ENCODE data around the gene FUCA2. TPM values are rescaled to one million over a fixed set of nuclear protein-coding genes. Genes with fewer than 3 reads are reported as not detected.

FUCA2 gene
- total and polyA plus RNA-seq, 2 experiments from 2014 or later, result 31.8 to 33.4 TPM

GRCh38 chr6:143517447-143517773 lies 5.9 kb upstream of the FUCA2 start:
- Histone ChIP-seq H3K4me2 (no peak overlapping the region), H3K9me2 (ENCODE audit: insufficient read depth) (no peaks in the 10 kb centered on the region), H2AFZ (no peak overlapping the region), H4K20me1 (replicated peaks; ENCODE audit: insufficient read depth) (no peaks in the 10 kb centered on the region; the same call in 1 of the 2 replicates), H3K4me3 (no peak overlapping the region), H3K27me3 (ENCODE audit: insufficient read depth) (peaks cover 50% of the 10 kb centered on the region), H3F3A (replicated peaks; ENCODE audit: low read depth) (no peaks in the 10 kb centered on the region), H3K27ac (ENCODE audit: low read depth) (no peak overlapping the region), H3K79me2 (replicated peaks; ENCODE audit: insufficient read depth) (no peaks in the 10 kb centered on the region), H3K36me3 (ENCODE audit: insufficient read depth) (no peaks in the 10 kb centered on the region), H3K4me1 (ENCODE audit: insufficient read depth) (peaks cover 15% of the 10 kb centered on the region)
- peaks cover 23% of the 10 kb centered on the region for H3K27me3 Mint-ChIP-seq (ENCODE audit: insufficient read depth, low read depth, poor library complexity)
- no peak overlapping the region for H3K27ac Mint-ChIP-seq
- TF ChIP-seq NANOG (IDR thresholded peaks at IDR 0.05; ENCODE audit: borderline replicate concordance) (no peak), CREB1 (CRISPR knock-in tag; IDR thresholded peaks at IDR 0.05; ENCODE audit: low read depth) (no peak), JUNB (IDR thresholded peaks at IDR 0.05; ENCODE audit: unreplicated experiment) (no peak), ETS1 (IDR thresholded peaks at IDR 0.05) (no peak), EZH2 (IDR thresholded peaks at IDR 0.05; ENCODE audit: low read depth, unreplicated experiment) (no peak), EZH2phosphoT487 (IDR thresholded peaks at IDR 0.05; ENCODE audit: unreplicated experiment) (no peak), ZNF331 (CRISPR knock-in tag; IDR thresholded peaks at IDR 0.05; ENCODE audit: low read depth) (no peak), STAT1 (IDR thresholded peaks at IDR 0.05; ENCODE audit: unreplicated experiment) (no peak), POLR2AphosphoS5 (IDR thresholded peaks at IDR 0.05; ENCODE audit: low read depth) (no peak)
- TF ChIP-seq, protein P1, sequence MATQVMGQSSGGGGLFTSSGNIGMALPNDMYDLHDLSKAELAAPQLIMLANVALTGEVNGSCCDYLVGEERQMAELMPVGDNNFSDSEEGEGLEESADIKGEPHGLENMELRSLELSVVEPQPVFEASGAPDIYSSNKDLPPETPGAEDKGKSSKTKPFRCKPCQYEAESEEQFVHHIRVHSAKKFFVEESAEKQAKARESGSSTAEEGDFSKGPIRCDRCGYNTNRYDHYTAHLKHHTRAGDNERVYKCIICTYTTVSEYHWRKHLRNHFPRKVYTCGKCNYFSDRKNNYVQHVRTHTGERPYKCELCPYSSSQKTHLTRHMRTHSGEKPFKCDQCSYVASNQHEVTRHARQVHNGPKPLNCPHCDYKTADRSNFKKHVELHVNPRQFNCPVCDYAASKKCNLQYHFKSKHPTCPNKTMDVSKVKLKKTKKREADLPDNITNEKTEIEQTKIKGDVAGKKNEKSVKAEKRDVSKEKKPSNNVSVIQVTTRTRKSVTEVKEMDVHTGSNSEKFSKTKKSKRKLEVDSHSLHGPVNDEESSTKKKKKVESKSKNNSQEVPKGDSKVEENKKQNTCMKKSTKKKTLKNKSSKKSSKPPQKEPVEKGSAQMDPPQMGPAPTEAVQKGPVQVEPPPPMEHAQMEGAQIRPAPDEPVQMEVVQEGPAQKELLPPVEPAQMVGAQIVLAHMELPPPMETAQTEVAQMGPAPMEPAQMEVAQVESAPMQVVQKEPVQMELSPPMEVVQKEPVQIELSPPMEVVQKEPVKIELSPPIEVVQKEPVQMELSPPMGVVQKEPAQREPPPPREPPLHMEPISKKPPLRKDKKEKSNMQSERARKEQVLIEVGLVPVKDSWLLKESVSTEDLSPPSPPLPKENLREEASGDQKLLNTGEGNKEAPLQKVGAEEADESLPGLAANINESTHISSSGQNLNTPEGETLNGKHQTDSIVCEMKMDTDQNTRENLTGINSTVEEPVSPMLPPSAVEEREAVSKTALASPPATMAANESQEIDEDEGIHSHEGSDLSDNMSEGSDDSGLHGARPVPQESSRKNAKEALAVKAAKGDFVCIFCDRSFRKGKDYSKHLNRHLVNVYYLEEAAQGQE (IDR thresholded peaks at IDR 0.05; ENCODE audit: unreplicated experiment), result no peak
- TF ChIP-seq, protein P2, sequence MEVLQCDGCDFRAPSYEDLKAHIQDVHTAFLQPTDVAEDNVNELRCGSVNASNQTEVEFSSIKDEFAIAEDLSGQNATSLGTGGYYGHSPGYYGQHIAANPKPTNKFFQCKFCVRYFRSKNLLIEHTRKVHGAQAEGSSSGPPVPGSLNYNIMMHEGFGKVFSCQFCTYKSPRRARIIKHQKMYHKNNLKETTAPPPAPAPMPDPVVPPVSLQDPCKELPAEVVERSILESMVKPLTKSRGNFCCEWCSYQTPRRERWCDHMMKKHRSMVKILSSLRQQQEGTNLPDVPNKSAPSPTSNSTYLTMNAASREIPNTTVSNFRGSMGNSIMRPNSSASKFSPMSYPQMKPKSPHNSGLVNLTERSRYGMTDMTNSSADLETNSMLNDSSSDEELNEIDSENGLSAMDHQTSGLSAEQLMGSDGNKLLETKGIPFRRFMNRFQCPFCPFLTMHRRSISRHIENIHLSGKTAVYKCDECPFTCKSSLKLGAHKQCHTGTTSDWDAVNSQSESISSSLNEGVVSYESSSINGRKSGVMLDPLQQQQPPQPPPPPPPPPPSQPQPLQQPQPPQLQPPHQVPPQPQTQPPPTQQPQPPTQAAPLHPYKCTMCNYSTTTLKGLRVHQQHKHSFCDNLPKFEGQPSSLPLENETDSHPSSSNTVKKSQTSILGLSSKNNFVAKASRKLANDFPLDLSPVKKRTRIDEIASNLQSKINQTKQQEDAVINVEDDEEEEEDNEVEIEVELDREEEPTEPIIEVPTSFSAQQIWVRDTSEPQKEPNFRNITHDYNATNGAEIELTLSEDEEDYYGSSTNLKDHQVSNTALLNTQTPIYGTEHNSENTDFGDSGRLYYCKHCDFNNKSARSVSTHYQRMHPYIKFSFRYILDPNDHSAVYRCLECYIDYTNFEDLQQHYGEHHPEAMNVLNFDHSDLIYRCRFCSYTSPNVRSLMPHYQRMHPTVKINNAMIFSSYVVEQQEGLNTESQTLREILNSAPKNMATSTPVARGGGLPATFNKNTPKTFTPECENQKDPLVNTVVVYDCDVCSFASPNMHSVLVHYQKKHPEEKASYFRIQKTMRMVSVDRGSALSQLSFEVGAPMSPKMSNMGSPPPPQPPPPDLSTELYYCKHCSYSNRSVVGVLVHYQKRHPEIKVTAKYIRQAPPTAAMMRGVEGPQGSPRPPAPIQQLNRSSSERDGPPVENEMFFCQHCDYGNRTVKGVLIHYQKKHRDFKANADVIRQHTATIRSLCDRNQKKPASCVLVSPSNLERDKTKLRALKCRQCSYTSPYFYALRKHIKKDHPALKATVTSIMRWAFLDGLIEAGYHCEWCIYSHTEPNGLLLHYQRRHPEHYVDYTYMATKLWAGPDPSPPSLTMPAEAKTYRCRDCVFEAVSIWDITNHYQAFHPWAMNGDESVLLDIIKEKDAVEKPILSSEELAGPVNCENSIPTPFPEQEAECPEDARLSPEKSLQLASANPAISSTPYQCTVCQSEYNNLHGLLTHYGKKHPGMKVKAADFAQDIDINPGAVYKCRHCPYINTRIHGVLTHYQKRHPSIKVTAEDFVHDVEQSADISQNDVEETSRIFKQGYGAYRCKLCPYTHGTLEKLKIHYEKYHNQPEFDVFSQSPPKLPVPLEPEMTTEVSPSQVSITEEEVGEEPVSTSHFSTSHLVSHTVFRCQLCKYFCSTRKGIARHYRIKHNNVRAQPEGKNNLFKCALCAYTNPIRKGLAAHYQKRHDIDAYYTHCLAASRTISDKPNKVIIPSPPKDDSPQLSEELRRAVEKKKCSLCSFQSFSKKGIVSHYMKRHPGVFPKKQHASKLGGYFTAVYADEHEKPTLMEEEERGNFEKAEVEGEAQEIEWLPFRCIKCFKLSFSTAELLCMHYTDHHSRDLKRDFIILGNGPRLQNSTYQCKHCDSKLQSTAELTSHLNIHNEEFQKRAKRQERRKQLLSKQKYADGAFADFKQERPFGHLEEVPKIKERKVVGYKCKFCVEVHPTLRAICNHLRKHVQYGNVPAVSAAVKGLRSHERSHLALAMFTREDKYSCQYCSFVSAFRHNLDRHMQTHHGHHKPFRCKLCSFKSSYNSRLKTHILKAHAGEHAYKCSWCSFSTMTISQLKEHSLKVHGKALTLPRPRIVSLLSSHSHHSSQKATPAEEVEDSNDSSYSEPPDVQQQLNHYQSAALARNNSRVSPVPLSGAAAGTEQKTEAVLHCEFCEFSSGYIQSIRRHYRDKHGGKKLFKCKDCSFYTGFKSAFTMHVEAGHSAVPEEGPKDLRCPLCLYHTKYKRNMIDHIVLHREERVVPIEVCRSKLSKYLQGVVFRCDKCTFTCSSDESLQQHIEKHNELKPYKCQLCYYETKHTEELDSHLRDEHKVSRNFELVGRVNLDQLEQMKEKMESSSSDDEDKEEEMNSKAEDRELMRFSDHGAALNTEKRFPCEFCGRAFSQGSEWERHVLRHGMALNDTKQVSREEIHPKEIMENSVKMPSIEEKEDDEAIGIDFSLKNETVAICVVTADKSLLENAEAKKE (CRISPR knock-in tag; IDR thresholded peaks at IDR 0.05), result no peak
- TF ChIP-seq, protein P3, sequence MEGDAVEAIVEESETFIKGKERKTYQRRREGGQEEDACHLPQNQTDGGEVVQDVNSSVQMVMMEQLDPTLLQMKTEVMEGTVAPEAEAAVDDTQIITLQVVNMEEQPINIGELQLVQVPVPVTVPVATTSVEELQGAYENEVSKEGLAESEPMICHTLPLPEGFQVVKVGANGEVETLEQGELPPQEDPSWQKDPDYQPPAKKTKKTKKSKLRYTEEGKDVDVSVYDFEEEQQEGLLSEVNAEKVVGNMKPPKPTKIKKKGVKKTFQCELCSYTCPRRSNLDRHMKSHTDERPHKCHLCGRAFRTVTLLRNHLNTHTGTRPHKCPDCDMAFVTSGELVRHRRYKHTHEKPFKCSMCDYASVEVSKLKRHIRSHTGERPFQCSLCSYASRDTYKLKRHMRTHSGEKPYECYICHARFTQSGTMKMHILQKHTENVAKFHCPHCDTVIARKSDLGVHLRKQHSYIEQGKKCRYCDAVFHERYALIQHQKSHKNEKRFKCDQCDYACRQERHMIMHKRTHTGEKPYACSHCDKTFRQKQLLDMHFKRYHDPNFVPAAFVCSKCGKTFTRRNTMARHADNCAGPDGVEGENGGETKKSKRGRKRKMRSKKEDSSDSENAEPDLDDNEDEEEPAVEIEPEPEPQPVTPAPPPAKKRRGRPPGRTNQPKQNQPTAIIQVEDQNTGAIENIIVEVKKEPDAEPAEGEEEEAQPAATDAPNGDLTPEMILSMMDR (conservative IDR thresholded peaks at IDR 0.05; ENCODE audit: low read depth in 2 of 2), result no peak
- ATAC-seq (no peak), DNase-seq (ENCODE audit: low spot score) (no peak)
- H3K36me3 Mint-ChIP-seq (ENCODE audit: low read depth), result 0 out of 3 replicates have a peak, but pooled peaks cover 3% of the 10 kb centered on the region
- no peak overlapping the region; the same call in 2 of the 3 replicates for H3K4me3 Mint-ChIP-seq
- H3K4me1 Mint-ChIP-seq, result peaks cover 27% of the 10 kb centered on the region
- H3K9me3 Mint-ChIP-seq, result no peaks in the 10 kb centered on the region; the same call in 2 of the 3 replicates

Measured in GM23338 (cell line).